GM19468 (cell line): ENCODE results near the gene IPPK.
"Not testable (repeated sequence)": the region's sequence is repeated elsewhere in the genome, so short reads cannot be mapped to it uniquely, and the experiment has no call there.

Experiments used
- ATAC-seq: cut with Tn5 transposase; IDR thresholded peaks from one replicate; pipeline ENCODE4 v1.9.1; 2021; ENCODE audit warnings: mild to moderate bottlenecking, moderate library complexity, moderate number of reproducible peaks; ENCODE audit not compliant: unreplicated experiment; ENCODE audit errors: extremely low read depth

IPPK gene

GRCh38 chr9:92602413-92602812 is 67.5 kb downstream of the IPPK start:
- ATAC-seq = no peak

GRCh38 chr9:92601451-92601850 is 68.5 kb downstream of the IPPK start:
- no peak for ATAC-seq

- ATAC-seq = no peak
Measured at GRCh38 chr9:92600462-92601261, 69.3 kb downstream of the IPPK start.

GRCh38 chr9:92599938-92600461 is 69.9 kb downstream of the IPPK start:
- no peak for ATAC-seq

- no peak for ATAC-seq
Measured at GRCh38 chr9:92598382-92598781, 71.5 kb downstream of the IPPK start.

- ATAC-seq = no peak
Measured at GRCh38 chr9:92595930-92596329, 74.0 kb downstream of the IPPK start.

- ATAC-seq = not testable (repeated sequence)
Measured at GRCh38 chr9:92595075-92595474, 74.9 kb downstream of the IPPK start.

GRCh38 chr9:92592946-92593861 is 76.7 kb downstream of the IPPK start:
- ATAC-seq = no peak

GRCh38 chr9:92592537-92592936 is 77.4 kb downstream of the IPPK start:
- ATAC-seq = no peak

- no peak for ATAC-seq
Measured at GRCh38 chr9:92590377-92590776, 79.6 kb downstream of the IPPK start.

- ATAC-seq = no peak
Measured at GRCh38 chr9:92589923-92590322, 80.0 kb downstream of the IPPK start.

- ATAC-seq = no peak
Measured at GRCh38 chr9:92576175-92576574, 93.8 kb downstream of the IPPK start.

GRCh38 chr9:92573612-92574011 is 96.3 kb downstream of the IPPK start:
- not testable (repeated sequence) for ATAC-seq

GRCh38 chr9:92571871-92572270 is 98.1 kb downstream of the IPPK start:
- not testable (repeated sequence) for ATAC-seq

- ATAC-seq = no peak
Measured at GRCh38 chr9:92564982-92565381, 104.9 kb downstream of the IPPK start.

- no peak for ATAC-seq
Measured at GRCh38 chr9:92564504-92564903, 105.4 kb downstream of the IPPK start.
